ENCODE data around the gene CCL16. TPM values are rescaled to one million over a fixed set of nuclear protein-coding genes. Genes with fewer than 3 reads are reported as not detected.

CCL16 gene
- polyA plus RNA-seq, 2 of the 4 experiments (the other 2 are of a cell fraction): not detected

- ChIA-PET CTCF (interaction anchor here (0.6 to 1.3 kb wide), 4 partner anchors 13 to 549 kb away, joined by 3 to 5 read pairs (median 4); no protein-coding TSS in a partner anchor), POLR2A (no interaction called here)
- H3K4me3 ChIP-seq: no peak overlapping the region
- DNase-seq (ENCODE audit: low read depth in 1 of 2, low spot score in 1 of 2) (no peak), ATAC-seq (no peak), FAIRE-seq (no peak)
- H3K9me3 ChIP-seq: no peaks in the 10 kb centered on the region
- no peak overlapping the region for H3K4me2 ChIP-seq
- H3K4me1 ChIP-seq: peaks cover 8% of the 10 kb centered on the region
- 74% methylated on average over 10 of the region's 10 CpGs for WGBS (ENCODE audit: missing lambda C conversion rate)
- TF ChIP-seq RNF2 (IDR thresholded peaks at IDR 0.05; ENCODE audit: borderline replicate concordance, low read depth) (no peak), CEBPB (IDR thresholded peaks at IDR 0.05) (no peak), MAX (IDR thresholded peaks at IDR 0.05) (no peak), JUNB (IDR thresholded peaks at IDR 0.05) (no peak), FOSB (CRISPR knock-in tag; IDR thresholded peaks at IDR 0.05) (no peak), ZNF302 (CRISPR knock-in tag; IDR thresholded peaks at IDR 0.05) (no peak), HEYL (CRISPR knock-in tag; IDR thresholded peaks at IDR 0.05) (no peak)
- H3K27ac ChIP-seq: no peak overlapping the region
These were observed 46.5 kb downstream of the CCL16 start for GRCh38 chr17:35934760-35935159.

GRCh38 chr17:35932586-35932985 lies 48.7 kb downstream of the CCL16 start:
- no peaks in the 10 kb centered on the region for H3K9me3 ChIP-seq
- ATAC-seq (no peak), FAIRE-seq (no peak), DNase-seq (ENCODE audit: low read depth in 1 of 2, low spot score in 1 of 2) (no peak)
- TF ChIP-seq PHF8 (IDR thresholded peaks at IDR 0.05; ENCODE audit: borderline replicate concordance, low read depth): no peak
- no peak for TF ChIP-seq POLR2A (IDR thresholded peaks at IDR 0.05; ENCODE audit: low read length)
- TF ChIP-seq MAZ (IDR thresholded peaks at IDR 0.05; ENCODE audit: borderline replicate concordance, low read depth, low read length): no peak
- TF ChIP-seq BCL3 (IDR thresholded peaks at IDR 0.05): no peak
- no peak for TF ChIP-seq EHMT2 (IDR thresholded peaks at IDR 0.05; ENCODE audit: low read depth)
- no peak for TF ChIP-seq FOSL2 (IDR thresholded peaks at IDR 0.05)
- TF ChIP-seq FOSL2 (CRISPR knock-in tag; IDR thresholded peaks at IDR 0.05): no peak
- TF ChIP-seq CHD4 (IDR thresholded peaks at IDR 0.05; ENCODE audit: borderline replicate concordance): no peak
- TF ChIP-seq RFX5 (IDR thresholded peaks at IDR 0.05): no peak
- TF ChIP-seq MAX (IDR thresholded peaks at IDR 0.05): no peak
- no peak for TF ChIP-seq PBX3 (IDR thresholded peaks at IDR 0.05)
- H3K4me1 ChIP-seq: peaks cover 11% of the 10 kb centered on the region
- ChIA-PET POLR2A (no interaction called here), CTCF (interaction anchor here (1.0 to 1.3 kb wide), 2 partner anchors 16 to 219 kb away, joined by 3 read pairs; no protein-coding TSS in a partner anchor)
- no peak overlapping the region for H3K4me2 ChIP-seq
- H3K27ac ChIP-seq: no peak overlapping the region
- no peak overlapping the region for H3K4me3 ChIP-seq

GRCh38 chr17:35931794-35932425 lies 49.4 kb downstream of the CCL16 start:
- CTCF ChIA-PET: interaction anchor here (0.7 to 1.6 kb wide), 6 partner anchors 16 to 220 kb away, joined by 3 to 4 read pairs (median 3); no protein-coding TSS in a partner anchor
- POLR2A ChIA-PET: interaction anchor here (0.5 kb wide), 1 partner anchor 20 kb away, joined by 3 read pairs; no protein-coding TSS in a partner anchor
- Histone ChIP-seq H3K27ac (no peak overlapping the region), H3K4me3 (no peak overlapping the region), H3K9me3 (no peaks in the 10 kb centered on the region), H3K4me2 (no peak overlapping the region), H3K4me1 (peaks cover 11% of the 10 kb centered on the region)
- ATAC-seq: no peak
- WGBS (ENCODE audit: missing lambda C conversion rate): 83% methylated on average over 6 of the region's 6 CpGs
- DNase-seq (ENCODE audit: low read depth in 1 of 2, low spot score in 1 of 2): no peak
- FAIRE-seq: no peak
- TF ChIP-seq JUNB (IDR thresholded peaks at IDR 0.05): no peak
- no peak for TF ChIP-seq FOXS1 (CRISPR knock-in tag; IDR thresholded peaks at IDR 0.05)
- TF ChIP-seq HMGXB4 (CRISPR knock-in tag; IDR thresholded peaks at IDR 0.05; ENCODE audit: borderline replicate concordance): no peak
- no peak for TF ChIP-seq SREBF2 (IDR thresholded peaks at IDR 0.05)
- TF ChIP-seq ESRRA (IDR thresholded peaks at IDR 0.05; ENCODE audit: borderline replicate concordance, low read length): no peak
- TF ChIP-seq CBX8 (IDR thresholded peaks at IDR 0.05): no peak
- TF ChIP-seq NFE2L2 (conservative IDR thresholded peaks at IDR 0.05; ENCODE audit: low read length): no peak
- TF ChIP-seq GATA3 (IDR thresholded peaks at IDR 0.05; ENCODE audit: borderline replicate concordance): no peak
- TF ChIP-seq ELK1 (IDR thresholded peaks at IDR 0.05; ENCODE audit: low read depth, low read length): no peak
- TF ChIP-seq TP53 (CRISPR knock-in tag; IDR thresholded peaks at IDR 0.05): no peak

Measured in A549 (cell line).